Subcutaneous adipose tissue (tissue), 4 donors: Measurements from ENCODE around the gene ATG10. TPM values are rescaled to one million over a fixed set of nuclear protein-coding genes. Genes with fewer than 3 reads are reported as not detected.

Source experiments
- total RNA-seq, 4 donors: library from RNA; depleted of rRNA; stranded (reverse); fragments of >200 nt; gene quantifications; one replicate each; pipeline ENCODE4 v1.1.0, GENCODE V29; 2016
- TF ChIP-seq, protein P1 (sequence below): fragments of 450-650 bp; IDR thresholded peaks from one replicate; pipeline ENCODE4 v1.5.1; 2016; ENCODE audit warnings: low read depth, mild to moderate bottlenecking, control low read depth, antibody characterized with exemption, moderate library complexity

ATG10 gene
- total RNA-seq, 4 donors from 2014 or later, result 7.0 to 17.9 (median 7.6) TPM

DNA sequence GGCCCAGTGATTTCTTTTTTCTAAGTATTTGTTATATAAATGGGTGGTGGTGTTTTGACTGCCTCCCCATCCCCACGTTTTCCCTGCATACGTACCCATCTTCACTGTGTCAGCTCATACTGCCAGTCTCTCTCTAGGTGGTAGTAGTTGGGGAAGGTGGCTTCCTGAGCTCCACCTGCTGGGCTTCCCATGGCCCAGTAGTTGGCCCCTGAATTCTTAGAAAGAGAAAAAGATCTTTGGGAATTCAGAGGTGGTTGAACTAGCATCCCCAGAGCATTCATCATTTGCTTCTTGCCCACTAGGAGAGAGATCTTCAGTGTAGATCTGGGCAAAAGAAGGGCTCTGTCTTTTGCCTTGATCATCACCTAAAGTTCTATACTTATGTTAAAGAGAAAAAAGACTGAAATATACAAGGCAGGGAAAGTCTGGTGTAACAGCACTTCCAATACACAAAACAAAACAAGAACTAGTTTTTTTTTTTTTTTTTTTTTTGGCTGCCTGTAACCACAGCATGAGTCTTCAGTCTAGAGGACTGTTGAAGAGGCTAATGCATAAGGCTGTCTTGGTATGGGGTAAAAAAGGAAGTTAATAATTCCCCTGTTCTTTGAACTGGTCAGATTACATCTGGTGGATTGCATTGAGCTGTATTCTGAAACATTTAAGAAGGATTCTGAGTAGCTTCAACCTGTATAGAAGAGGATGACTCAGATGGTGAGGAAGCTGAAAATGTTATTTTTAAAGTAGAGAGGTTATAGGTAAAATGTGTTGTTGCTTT, 128.7 kb downstream of the ATG10 start:
- TF ChIP-seq, protein P1, sequence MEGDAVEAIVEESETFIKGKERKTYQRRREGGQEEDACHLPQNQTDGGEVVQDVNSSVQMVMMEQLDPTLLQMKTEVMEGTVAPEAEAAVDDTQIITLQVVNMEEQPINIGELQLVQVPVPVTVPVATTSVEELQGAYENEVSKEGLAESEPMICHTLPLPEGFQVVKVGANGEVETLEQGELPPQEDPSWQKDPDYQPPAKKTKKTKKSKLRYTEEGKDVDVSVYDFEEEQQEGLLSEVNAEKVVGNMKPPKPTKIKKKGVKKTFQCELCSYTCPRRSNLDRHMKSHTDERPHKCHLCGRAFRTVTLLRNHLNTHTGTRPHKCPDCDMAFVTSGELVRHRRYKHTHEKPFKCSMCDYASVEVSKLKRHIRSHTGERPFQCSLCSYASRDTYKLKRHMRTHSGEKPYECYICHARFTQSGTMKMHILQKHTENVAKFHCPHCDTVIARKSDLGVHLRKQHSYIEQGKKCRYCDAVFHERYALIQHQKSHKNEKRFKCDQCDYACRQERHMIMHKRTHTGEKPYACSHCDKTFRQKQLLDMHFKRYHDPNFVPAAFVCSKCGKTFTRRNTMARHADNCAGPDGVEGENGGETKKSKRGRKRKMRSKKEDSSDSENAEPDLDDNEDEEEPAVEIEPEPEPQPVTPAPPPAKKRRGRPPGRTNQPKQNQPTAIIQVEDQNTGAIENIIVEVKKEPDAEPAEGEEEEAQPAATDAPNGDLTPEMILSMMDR, result no peak

DNA sequence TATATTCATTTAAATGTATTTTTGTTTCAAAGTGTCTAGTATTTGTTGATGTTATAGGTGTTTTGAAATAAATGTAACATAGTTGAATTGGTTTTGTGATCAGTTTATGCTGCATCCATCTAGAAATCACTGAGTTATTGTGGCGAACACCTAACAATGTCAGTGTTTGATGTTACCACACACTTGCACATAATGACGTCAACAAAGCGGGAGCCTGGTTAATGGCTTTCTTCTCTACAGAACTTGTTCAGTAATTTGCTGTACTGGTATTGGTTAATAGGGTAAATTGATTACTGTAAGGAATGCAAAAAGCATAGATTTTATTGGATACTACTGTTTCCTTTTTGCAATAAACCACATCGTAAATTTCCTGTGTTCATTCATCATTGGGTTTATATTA, 133.0 kb downstream of the ATG10 start:
- TF ChIP-seq, protein P1, result no peak

DNA sequence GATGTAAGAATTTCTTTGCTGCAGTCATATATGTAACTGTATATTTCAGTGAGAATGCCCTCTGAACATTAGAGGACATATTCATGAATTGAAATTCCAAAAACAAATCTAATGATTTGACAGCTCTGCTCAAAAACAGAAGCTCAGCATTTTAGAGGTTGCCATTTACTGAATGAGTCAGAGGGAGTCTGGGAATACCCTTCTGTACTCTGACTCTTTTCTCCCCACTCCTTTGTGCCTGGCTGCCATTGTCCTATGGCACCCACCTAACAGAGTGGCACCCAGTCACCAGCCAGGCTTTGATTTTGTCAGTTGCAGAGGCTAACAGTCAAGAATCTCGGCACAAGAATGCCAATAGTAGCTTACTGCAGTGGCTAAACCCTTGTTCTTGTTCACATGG, 133.6 kb downstream of the ATG10 start:
- TF ChIP-seq, protein P1, result no peak

DNA sequence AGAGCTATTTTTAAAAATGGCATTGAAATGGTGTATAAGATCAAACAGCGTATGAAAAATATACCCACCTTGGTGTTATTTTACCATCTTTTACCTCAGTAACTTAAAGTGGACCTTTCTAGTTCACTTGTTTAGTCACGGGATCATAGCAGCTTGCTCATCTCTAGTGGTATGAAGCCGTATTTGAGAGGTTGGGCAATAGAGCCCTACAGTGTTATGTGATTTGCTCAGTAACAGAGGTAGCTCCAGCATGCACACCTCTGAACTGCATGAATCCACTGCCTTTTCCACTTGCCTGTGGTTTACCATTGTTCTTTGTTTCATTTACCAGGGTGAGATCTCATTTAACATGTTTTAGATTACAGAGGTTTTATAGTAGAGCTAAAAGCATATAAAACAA, 134.4 kb downstream of the ATG10 start:
- TF ChIP-seq, protein P1, result no peak

DNA sequence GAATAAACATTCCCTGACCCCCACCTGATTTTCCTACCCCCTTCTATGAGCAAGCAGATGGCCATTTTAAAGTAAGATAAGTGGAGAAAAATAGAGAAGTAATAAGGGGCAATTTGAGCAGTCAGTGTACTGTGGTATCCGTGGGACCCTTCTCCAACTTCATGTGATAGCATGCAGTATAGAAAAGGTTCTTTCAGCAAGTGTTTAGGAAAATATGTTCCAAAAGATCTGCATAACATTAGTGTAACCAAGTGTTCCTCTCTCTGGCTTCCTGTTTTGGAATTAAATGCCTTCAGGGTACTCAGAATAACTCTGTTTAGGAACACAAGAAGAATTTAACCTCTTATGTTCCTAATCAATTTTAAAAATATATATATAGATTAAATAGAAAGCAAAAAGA, 134.9 kb downstream of the ATG10 start:
- TF ChIP-seq, protein P1, result no peak

DNA sequence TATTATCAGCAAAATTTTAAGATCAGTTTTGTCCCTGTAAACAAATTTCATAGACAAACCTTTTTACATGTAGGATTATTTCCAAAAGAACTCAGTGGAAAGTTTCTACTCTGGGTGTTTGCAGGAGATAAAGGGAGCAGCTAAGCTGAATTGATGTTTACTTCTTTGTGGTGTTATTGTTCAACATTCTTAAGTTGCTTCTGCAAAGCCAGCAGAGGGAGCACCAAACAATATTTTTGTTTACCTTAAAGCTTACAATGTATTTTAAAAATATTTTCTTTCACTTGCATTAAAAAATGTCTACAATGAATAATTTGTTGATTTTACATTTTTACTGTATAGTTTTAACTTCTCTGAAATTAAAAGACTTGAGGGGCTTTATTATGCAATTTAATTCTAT, 135.4 kb downstream of the ATG10 start:
- TF ChIP-seq, protein P1, result no peak

DNA sequence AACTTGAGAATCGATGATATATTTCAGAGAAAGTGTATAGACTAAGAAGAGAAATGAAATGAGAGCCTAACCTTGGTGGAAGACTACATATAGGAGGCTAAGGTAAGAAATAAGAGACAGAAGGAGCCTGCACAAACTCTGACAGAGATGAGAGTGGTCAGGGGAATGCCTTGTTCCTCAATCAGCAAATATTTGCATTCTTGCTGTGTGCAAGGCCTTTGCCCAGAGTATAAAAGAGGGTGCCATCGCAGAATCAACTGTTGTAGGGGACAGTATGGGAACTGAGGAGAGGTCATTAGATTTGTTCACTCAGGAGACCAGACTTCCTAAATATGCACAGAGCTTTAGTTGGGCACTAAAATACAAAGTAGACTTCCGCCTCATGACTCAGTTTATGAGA, 137.2 kb downstream of the ATG10 start:
- TF ChIP-seq, protein P1, result no peak
